HepG2 (cell line): ENCODE results near the gene IQCN. TPM values are rescaled to one million over a fixed set of nuclear protein-coding genes. Genes with fewer than 3 reads are reported as not detected.

Experiments
- CREM ChIP-seq, 2 experiments: sonication (generic) in 1 of 2; formaldehyde crosslinking in 1 of 2; IDR thresholded peaks; 2 replicates each; pipeline versions ENCODE4 v1.4.0 to v1.6.1; 2016 to 2020; ENCODE audit warnings: antibody characterized with exemption in 1 of 2, mild to moderate bottlenecking in 1 of 2, missing genetic modification reagents in 1 of 2
- ERF ChIP-seq: IDR thresholded peaks from 2 replicates; pipeline ENCODE4 v1.6.1; 2018; ENCODE audit warnings: missing biosample characterization, missing genetic modification reagents
- ESRRA ChIP-seq: sonication (generic); formaldehyde crosslinking; IDR thresholded peaks from 2 replicates; pipeline ENCODE4 v1.5.1; 2020; ENCODE audit warnings: mild to moderate bottlenecking, low read depth, missing genetic modification reagents
- FIP1L1 ChIP-seq: fragments of 200-400 bp; formaldehyde crosslinking; IDR thresholded peaks from 2 replicates; pipeline ENCODE4 v1.6.1; 2018; ENCODE audit warnings: low read depth, mild to moderate bottlenecking, low read length, moderate library complexity, borderline replicate concordance; ENCODE audit not compliant: insufficient read depth
- IRF2 ChIP-seq: IDR thresholded peaks from 2 replicates; pipeline ENCODE4 v1.6.1; 2018; ENCODE audit warnings: missing genetic modification reagents, missing compliant biosample characterization
- JUND ChIP-seq: sonication (generic); formaldehyde crosslinking; IDR thresholded peaks from 2 replicates; pipeline ENCODE4 v1.8.0; 2022; ENCODE audit warnings: mild to moderate bottlenecking, missing genetic modification reagents
- MED8 ChIP-seq: sonication (generic); formaldehyde crosslinking; IDR thresholded peaks from 2 replicates; pipeline ENCODE4 v1.8.1; 2023; ENCODE audit warnings: mild to moderate bottlenecking, missing genetic modification reagents; ENCODE audit not compliant: insufficient replicate concordance
- NONO ChIP-seq, 2 experiments: fragments of 450-650 bp in 1 of 2; sonication (generic) in 1 of 2; formaldehyde crosslinking in 1 of 2; IDR thresholded peaks in 1 of 2; conservative IDR thresholded peaks in 1 of 2; 2 replicates each; pipeline versions ENCODE4 v1.6.1 to v1.8.0; 2017 to 2022; ENCODE audit warnings: mild to moderate bottlenecking in 1 of 2, missing genetic modification reagents in 1 of 2, moderate library complexity in 1 of 2
- POLR2G ChIP-seq: fragments of 200-400 bp; formaldehyde crosslinking; IDR thresholded peaks from 2 replicates; pipeline ENCODE4 v1.6.1; 2018; ENCODE audit warnings: mild to moderate bottlenecking, low read depth, low read length, moderate library complexity
- TAF15 ChIP-seq: fragments of 200-400 bp; formaldehyde crosslinking; IDR thresholded peaks from one replicate; pipeline ENCODE4 v1.6.1; 2018; ENCODE audit warnings: mild to moderate bottlenecking, low read depth, low read length; ENCODE audit not compliant: poor library complexity, severe bottlenecking
- U2AF1 ChIP-seq: fragments of 200-400 bp; formaldehyde crosslinking; optimal IDR thresholded peaks from 2 replicates; pipeline ENCODE3; 2017; ENCODE audit warnings: mild to moderate bottlenecking, low read depth, low read length
- ZBTB38 ChIP-seq: sonication (generic); formaldehyde crosslinking; IDR thresholded peaks from 2 replicates; pipeline ENCODE4 v1.5.1; 2020; ENCODE audit warnings: mild to moderate bottlenecking, missing genetic modification reagents
- ZFX ChIP-seq: sonication (generic); formaldehyde crosslinking; IDR thresholded peaks from 2 replicates; pipeline ENCODE4 v1.4.0; 2020; ENCODE audit warnings: mild to moderate bottlenecking, low read depth, missing genetic modification reagents, moderate library complexity
- ZNF556 ChIP-seq: sonication (generic); formaldehyde crosslinking; IDR thresholded peaks from 2 replicates; pipeline ENCODE4 v1.4.0; 2020; ENCODE audit warnings: mild to moderate bottlenecking, missing genetic modification reagents, borderline replicate concordance
- ZNF644 ChIP-seq: IDR thresholded peaks from 2 replicates; pipeline ENCODE4 v1.6.1; 2016; ENCODE audit warnings: low read depth
- ZNF724P ChIP-seq: sonication (generic); formaldehyde crosslinking; IDR thresholded peaks from 2 replicates; pipeline ENCODE4 v1.8.0; 2022; ENCODE audit warnings: missing genetic modification reagents, borderline replicate concordance
- ZNF75D ChIP-seq: sonication (generic); formaldehyde crosslinking; IDR thresholded peaks from 2 replicates; pipeline ENCODE4 v1.8.1; 2023; ENCODE audit warnings: missing genetic modification reagents, mild to moderate bottlenecking, borderline replicate concordance
- ZNF768 ChIP-seq: sonication (generic); formaldehyde crosslinking; IDR thresholded peaks from 2 replicates; pipeline ENCODE4 v1.4.0; 2020; ENCODE audit warnings: missing genetic modification reagents
- polyA plus RNA-seq, 8 experiments: library from polyadenylated mRNA; depleted of rRNA in 3 of 8; stranded (reverse) in 7 of 8; unstranded in 1 of 8; fragments of >200 nt; fragmentation: Illumina TruSeq in 4 of 8; extraction: Trizol in 4 of 8; gene quantifications; 2 replicates each; pipeline versions ENCODE4 v1.2.1 to v1.2.3, GENCODE V29; 2011 to 2016; ENCODE audit warnings: low read depth in 4 of 8, missing spikeins in 1 of 8, mixed read lengths in 1 of 8; ENCODE audit not compliant: insufficient read depth in 1 of 8
- total RNA-seq, 5 experiments: library from RNA; depleted of rRNA; stranded (reverse); fragments of >200 nt; fragmentation: Illumina TruSeq; extraction: Trizol; gene quantifications; 2 replicates each; pipeline ENCODE4 v1.2.3, GENCODE V29; 2016; ENCODE audit warnings: low read depth in 1 of 5
- TF ChIP-seq, protein P1 (sequence below): sonication (generic); formaldehyde crosslinking; conservative IDR thresholded peaks from 2 replicates; pipeline ENCODE4 v1.4.0; 2020; ENCODE audit warnings: mild to moderate bottlenecking, missing genetic modification reagents, moderate library complexity
- TF ChIP-seq, protein P2 (sequence below): fragments of 450-650 bp; IDR thresholded peaks from 2 replicates; pipeline ENCODE4 v1.6.1; 2016
- TF ChIP-seq, protein P3 (sequence below): sonication (generic); formaldehyde crosslinking; IDR thresholded peaks from 2 replicates; pipeline ENCODE4 v1.9.0; 2021; ENCODE audit warnings: missing genetic modification reagents, borderline replicate concordance

IQCN gene
- total and polyA plus RNA-seq, 2 of the 13 experiments (the other 11 are each of a cell fraction or from before 2014, with no cell fraction given), result 0.04 to 0.18 TPM

DNA sequence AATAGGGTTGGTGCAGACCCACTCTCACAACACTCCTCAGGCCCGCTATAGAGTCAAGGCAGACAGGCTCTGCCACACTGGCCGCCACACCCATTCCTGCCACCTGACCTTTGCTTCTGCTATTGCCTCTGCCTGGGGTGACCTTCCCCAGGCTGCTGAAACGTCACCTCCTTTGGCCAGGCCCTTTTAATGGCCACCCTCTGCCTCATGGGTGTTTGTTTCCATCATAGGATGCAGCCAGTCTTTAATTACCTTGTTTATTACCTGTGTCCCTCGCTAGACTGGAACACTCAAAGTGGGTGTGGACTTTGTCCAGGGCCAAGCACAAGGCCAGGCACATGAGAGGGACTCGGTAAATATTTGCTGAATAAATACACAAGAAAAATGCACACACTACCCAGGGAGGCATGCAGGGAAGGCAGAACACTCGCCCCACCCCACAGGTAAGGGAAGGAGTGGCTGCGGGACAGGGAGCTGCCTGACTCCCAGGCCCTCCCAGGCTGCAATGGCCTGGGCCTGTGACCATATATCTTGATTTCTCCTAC, 45.4 kb upstream of the IQCN start (continued):
- TF ChIP-seq CREM (IDR thresholded peaks at IDR 0.05), result peak; percentile 80; the same call in 1 of the 2 replicates
- TF ChIP-seq CREM (CRISPR knock-in tag; IDR thresholded peaks at IDR 0.05), result no peak
- peak; percentile 72 for TF ChIP-seq MED8 (CRISPR knock-in tag)
- TF ChIP-seq ZNF556 (CRISPR knock-in tag), result peak; percentile 62; the same call in 1 of the 2 replicates
- TF ChIP-seq ERF, result peak; percentile 83
- no peak for TF ChIP-seq ZNF768 (CRISPR knock-in tag)
- TF ChIP-seq, protein P1, sequence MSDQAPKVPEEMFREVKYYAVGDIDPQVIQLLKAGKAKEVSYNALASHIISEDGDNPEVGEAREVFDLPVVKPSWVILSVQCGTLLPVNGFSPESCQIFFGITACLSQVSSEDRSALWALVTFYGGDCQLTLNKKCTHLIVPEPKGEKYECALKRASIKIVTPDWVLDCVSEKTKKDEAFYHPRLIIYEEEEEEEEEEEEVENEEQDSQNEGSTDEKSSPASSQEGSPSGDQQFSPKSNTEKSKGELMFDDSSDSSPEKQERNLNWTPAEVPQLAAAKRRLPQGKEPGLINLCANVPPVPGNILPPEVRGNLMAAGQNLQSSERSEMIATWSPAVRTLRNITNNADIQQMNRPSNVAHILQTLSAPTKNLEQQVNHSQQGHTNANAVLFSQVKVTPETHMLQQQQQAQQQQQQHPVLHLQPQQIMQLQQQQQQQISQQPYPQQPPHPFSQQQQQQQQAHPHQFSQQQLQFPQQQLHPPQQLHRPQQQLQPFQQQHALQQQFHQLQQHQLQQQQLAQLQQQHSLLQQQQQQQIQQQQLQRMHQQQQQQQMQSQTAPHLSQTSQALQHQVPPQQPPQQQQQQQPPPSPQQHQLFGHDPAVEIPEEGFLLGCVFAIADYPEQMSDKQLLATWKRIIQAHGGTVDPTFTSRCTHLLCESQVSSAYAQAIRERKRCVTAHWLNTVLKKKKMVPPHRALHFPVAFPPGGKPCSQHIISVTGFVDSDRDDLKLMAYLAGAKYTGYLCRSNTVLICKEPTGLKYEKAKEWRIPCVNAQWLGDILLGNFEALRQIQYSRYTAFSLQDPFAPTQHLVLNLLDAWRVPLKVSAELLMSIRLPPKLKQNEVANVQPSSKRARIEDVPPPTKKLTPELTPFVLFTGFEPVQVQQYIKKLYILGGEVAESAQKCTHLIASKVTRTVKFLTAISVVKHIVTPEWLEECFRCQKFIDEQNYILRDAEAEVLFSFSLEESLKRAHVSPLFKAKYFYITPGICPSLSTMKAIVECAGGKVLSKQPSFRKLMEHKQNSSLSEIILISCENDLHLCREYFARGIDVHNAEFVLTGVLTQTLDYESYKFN (CRISPR knock-in tag), result peak; percentile 99
- peak; percentile 86; the same call in 1 of the 2 replicates for TF ChIP-seq IRF2 (CRISPR knock-in tag)
- no peak for TF ChIP-seq ZBTB38
- TF ChIP-seq, protein P2, sequence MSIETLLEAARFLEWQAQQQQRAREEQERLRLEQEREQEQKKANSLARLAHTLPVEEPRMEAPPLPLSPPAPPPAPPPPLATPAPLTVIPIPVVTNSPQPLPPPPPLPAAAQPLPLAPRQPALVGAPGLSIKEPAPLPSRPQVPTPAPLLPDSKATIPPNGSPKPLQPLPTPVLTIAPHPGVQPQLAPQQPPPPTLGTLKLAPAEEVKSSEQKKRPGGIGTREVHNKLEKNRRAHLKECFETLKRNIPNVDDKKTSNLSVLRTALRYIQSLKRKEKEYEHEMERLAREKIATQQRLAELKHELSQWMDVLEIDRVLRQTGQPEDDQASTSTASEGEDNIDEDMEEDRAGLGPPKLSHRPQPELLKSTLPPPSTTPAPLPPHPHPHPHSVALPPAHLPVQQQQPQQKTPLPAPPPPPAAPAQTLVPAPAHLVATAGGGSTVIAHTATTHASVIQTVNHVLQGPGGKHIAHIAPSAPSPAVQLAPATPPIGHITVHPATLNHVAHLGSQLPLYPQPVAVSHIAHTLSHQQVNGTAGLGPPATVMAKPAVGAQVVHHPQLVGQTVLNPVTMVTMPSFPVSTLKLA, result 0 out of 2 replicates have a peak, but pooled peaks have one; percentile 2
- TF ChIP-seq FIP1L1, result no peak
- TF ChIP-seq JUND (CRISPR knock-in tag), result no peak
- TF ChIP-seq, protein P3, sequence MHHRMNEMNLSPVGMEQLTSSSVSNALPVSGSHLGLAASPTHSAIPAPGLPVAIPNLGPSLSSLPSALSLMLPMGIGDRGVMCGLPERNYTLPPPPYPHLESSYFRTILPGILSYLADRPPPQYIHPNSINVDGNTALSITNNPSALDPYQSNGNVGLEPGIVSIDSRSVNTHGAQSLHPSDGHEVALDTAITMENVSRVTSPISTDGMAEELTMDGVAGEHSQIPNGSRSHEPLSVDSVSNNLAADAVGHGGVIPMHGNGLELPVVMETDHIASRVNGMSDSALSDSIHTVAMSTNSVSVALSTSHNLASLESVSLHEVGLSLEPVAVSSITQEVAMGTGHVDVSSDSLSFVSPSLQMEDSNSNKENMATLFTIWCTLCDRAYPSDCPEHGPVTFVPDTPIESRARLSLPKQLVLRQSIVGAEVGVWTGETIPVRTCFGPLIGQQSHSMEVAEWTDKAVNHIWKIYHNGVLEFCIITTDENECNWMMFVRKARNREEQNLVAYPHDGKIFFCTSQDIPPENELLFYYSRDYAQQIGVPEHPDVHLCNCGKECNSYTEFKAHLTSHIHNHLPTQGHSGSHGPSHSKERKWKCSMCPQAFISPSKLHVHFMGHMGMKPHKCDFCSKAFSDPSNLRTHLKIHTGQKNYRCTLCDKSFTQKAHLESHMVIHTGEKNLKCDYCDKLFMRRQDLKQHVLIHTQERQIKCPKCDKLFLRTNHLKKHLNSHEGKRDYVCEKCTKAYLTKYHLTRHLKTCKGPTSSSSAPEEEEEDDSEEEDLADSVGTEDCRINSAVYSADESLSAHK (CRISPR knock-in tag), result no peak
- no peak for TF ChIP-seq ZNF724P
- TF ChIP-seq ESRRA (CRISPR knock-in tag), result peak; percentile 87
- TF ChIP-seq U2AF1, result no peak
- no peak for TF ChIP-seq NONO (IDR thresholded peaks at IDR 0.05)
- TF ChIP-seq NONO (CRISPR knock-in tag; conservative IDR thresholded peaks at IDR 0.05), result peak; percentile 78
- no peak for TF ChIP-seq TAF15
- peak; percentile 68; the same call in 1 of the 2 replicates for TF ChIP-seq ZNF644 (CRISPR knock-in tag)
- TF ChIP-seq ZFX (CRISPR knock-in tag), result peak; percentile 73
- TF ChIP-seq ZNF75D (CRISPR knock-in tag), result no peak
- TF ChIP-seq POLR2G, result peak; percentile 60
